Measurements from ENCODE around the gene CCNK. TPM values are rescaled to one million over a fixed set of nuclear protein-coding genes. Genes with fewer than 3 reads are reported as not detected.

The CCNK gene
- total and polyA plus RNA-seq, 10 of the 15 experiments (the other 5 are each of a cell fraction or from before 2014, with no cell fraction given), result 10.8 to 88.0 (median 22.5) TPM

- WGBS (ENCODE audit: insufficient coverage, insufficient replicate concordance, low lambda C conversion rate, missing lambda C conversion rate), result 23% methylated on average over 5 of the region's 5 CpGs
- Histone ChIP-seq H2AFZ (ENCODE audit: control insufficient read depth, low read depth, low read length) (no peak overlapping the region), H3K36me3 (ENCODE audit: control insufficient read depth in 2 of 2, insufficient read depth in 2 of 2, low read length in 1 of 2) (no peaks in the 10 kb centered on the region), H4K20me1 (ENCODE audit: control insufficient read depth, insufficient read depth) (no peaks in the 10 kb centered on the region), H3K9me3 (replicated peaks; ENCODE audit: control insufficient read depth, insufficient read depth, low read length) (no peaks in the 10 kb centered on the region), H3K27me3 (replicated peaks in 1 of 2; ENCODE audit: control insufficient read depth in 2 of 2, insufficient read depth in 2 of 2, low read length in 1 of 2) (no peaks in the 10 kb centered on the region), H3K27ac (ENCODE audit: control insufficient read depth, insufficient read depth) (no peak overlapping the region), H3K4me1 (ENCODE audit: control insufficient read depth, insufficient read depth, low read length) (no peaks in the 10 kb centered on the region), H3K4me2 (ENCODE audit: control insufficient read depth, insufficient read depth) (no peak overlapping the region), H3K9ac (ENCODE audit: control insufficient read depth, insufficient read depth, low read length) (no peak overlapping the region), H3K4me3 (no peak overlapping the region), H3K79me2 (ENCODE audit: control insufficient read depth, insufficient read depth, low read length) (no peaks in the 10 kb centered on the region)
- FAIRE-seq, result no peak
- TF ChIP-seq EP300 (IDR thresholded peaks at IDR 0.05; ENCODE audit: borderline replicate concordance in 1 of 2, control insufficient read depth in 1 of 2, low read depth in 2 of 2, low read length in 2 of 2), result no peak
- no peak for TF ChIP-seq BACH1 (IDR thresholded peaks at IDR 0.05; ENCODE audit: borderline replicate concordance)
- no peak for TF ChIP-seq CHD4 (IDR thresholded peaks at IDR 0.05)
- no peak for TF ChIP-seq MYC (IDR thresholded peaks at IDR 0.05; ENCODE audit: insufficient read depth, insufficient read length, insufficient replicate concordance, low read length, severe bottlenecking)
- no peak for TF ChIP-seq IKZF2 (IDR thresholded peaks at IDR 0.05)
- no peak for TF ChIP-seq YY1 (IDR thresholded peaks at IDR 0.05; ENCODE audit: low read depth, low read length)
- no peak for TF ChIP-seq POLR2A (IDR thresholded peaks at IDR 0.05; ENCODE audit: low read depth, low read length)
- TF ChIP-seq FOS (IDR thresholded peaks at IDR 0.05; ENCODE audit: borderline replicate concordance, extremely low read depth, insufficient read length), result no peak
- TF ChIP-seq ZBTB4 (CRISPR knock-in tag; IDR thresholded peaks at IDR 0.05), result no peak
- no peak for TF ChIP-seq STAT3 (IDR thresholded peaks at IDR 0.05; ENCODE audit: low read depth, low read length)
- no peak for TF ChIP-seq ETV6 (conservative IDR thresholded peaks at IDR 0.05 in 1 of 2, IDR thresholded peaks at IDR 0.05 in 1 of 2; ENCODE audit: borderline replicate concordance in 1 of 2, low read depth in 1 of 2)
- ChIA-PET SMC1A (ENCODE audit: uncharacterized antibody, unreplicated experiment) (interaction anchor here (1.2 kb wide), 2 partner anchors 104 to 356 kb away, joined by 3 to 4 read pairs; no protein-coding TSS in a partner anchor), CTCF (interaction anchor here (0.9 to 1.1 kb wide), 2 partner anchors 99 to 105 kb away, joined by 3 to 4 read pairs; no protein-coding TSS in a partner anchor), POLR2A (no interaction called here), RAD21 (ENCODE audit: unreplicated experiment) (interaction anchor here (1.9 kb wide), 1 partner anchor 105 kb away, joined by 6 read pairs; no protein-coding TSS in a partner anchor)
- in situ Hi-C loops (cut with MboI), result loop anchor here (5.0 kb wide), 1 partner anchor 99 kb away; no protein-coding TSS in a partner anchor
- intact Hi-C loops (cut with micrococcal nuclease; ENCODE audit: unreplicated experiment), result no loop called here
- ATAC-seq, result no peak
- no TSS peak for BruUV-seq (replicated peaks)
- no peak for DNase-seq (ENCODE audit: low read depth, low spot score)
Observed at GRCh38 chr14:99523704-99524055, 42.5 kb downstream of the CCNK start.

All from GM12878 (cell line).